ENCODE data around the gene DCLRE1C.
"Not testable (repeated sequence)": the region's sequence is repeated elsewhere in the genome, so short reads cannot be mapped to it uniquely, and the experiment has no call there.

DCLRE1C gene

GRCh38 chr10:14879124-14879927, 74.6 kb downstream of the DCLRE1C start:
- peak; percentile 76 for DNase-seq

- DNase-seq, result peak; percentile 97
These were observed 75.4 kb downstream of the DCLRE1C start, which contains the start of gene SUV39H2 for GRCh38 chr10:14878266-14879123. SUV39H2 (plus strand) TSS chr10:14878866; CDS start chr10:14878889, 23 bp downstream.

GRCh38 chr10:14876764-14877163, 77.1 kb downstream of the DCLRE1C start:
- no peak for DNase-seq

- DNase-seq, result no peak
These were observed 78.0 kb downstream of the DCLRE1C start for GRCh38 chr10:14875941-14876340.

- no peak for DNase-seq
These were observed 80.7 kb downstream of the DCLRE1C start for GRCh38 chr10:14873090-14873760.

- DNase-seq, result not testable (repeated sequence)
These were observed 89.0 kb downstream of the DCLRE1C start for GRCh38 chr10:14864871-14865270.

GRCh38 chr10:14864466-14864865, 89.4 kb downstream of the DCLRE1C start:
- DNase-seq, result not testable (repeated sequence)

- no peak for DNase-seq
These were observed 93.1 kb downstream of the DCLRE1C start for GRCh38 chr10:14860791-14861190.

- DNase-seq, result no peak
These were observed 94.1 kb downstream of the DCLRE1C start for GRCh38 chr10:14859775-14860174.

- DNase-seq, result no peak
These were observed 94.9 kb downstream of the DCLRE1C start for GRCh38 chr10:14859043-14859442.

- no peak for DNase-seq
These were observed 95.4 kb downstream of the DCLRE1C start for GRCh38 chr10:14858338-14858960.

- DNase-seq, result no peak
These were observed 98.4 kb downstream of the DCLRE1C start for GRCh38 chr10:14855453-14855852.

GRCh38 chr10:14852236-14852635, 101.7 kb downstream of the DCLRE1C start:
- no peak for DNase-seq

All from activated effector memory CD4-positive, alpha-beta T cell treated with anti-CD3 and anti-CD28 coated beads, Interleukin-2, amount 50 U/mL, for 16 hours (primary cell).